H1 (cell line): Measurements from ENCODE around the gene NEO1. TPM values are rescaled to one million over a fixed set of nuclear protein-coding genes. Genes with fewer than 3 reads are reported as not detected.

Experiments
- CTCF ChIA-PET: fragments of 300-600 bp; sonication (Branson Sonifier 250); formaldehyde crosslinking; loops from one replicate; lab custom pipeline; 2021; ENCODE audit not compliant: partially characterized antibody; lab: Charles Lee
- POLR2A ChIA-PET: fragments of 300-600 bp; sonication (Branson Sonifier 250); formaldehyde crosslinking; loops from one replicate; lab custom pipeline; 2021; ENCODE audit warnings: inconsistent platforms; ENCODE audit not compliant: partially characterized antibody; lab: Charles Lee
- DNase-seq, 2 experiments: peaks; one replicate each; pipeline versions ENCODE4 v3.0.0 to v3.0.0-alpha.2; 2010 to 2022; ENCODE audit warnings: low spot score in 2 of 2, low read depth in 1 of 2, mixed read lengths in 1 of 2
- FAIRE-seq: peaks from 2 replicates; lab custom pipeline; 2011; peaks lifted over from hg19 to GRCh38; lab: Jason Lieb, UNC
- H2AFZ ChIP-seq: 2 replicates; pipeline ENCODE4 v1.8.1; 2012; ENCODE audit warnings: low read length, inconsistent platforms
- H2AK5ac ChIP-seq: 2 replicates; pipeline ENCODE4 v1.6.1; 2013; ENCODE audit warnings: low read depth, low read length
- H2BK120ac ChIP-seq: replicated peaks from 2 replicates; pipeline ENCODE3; 2013; ENCODE audit warnings: low read depth, low read length, inconsistent platforms
- H2BK12ac ChIP-seq: 2 replicates; pipeline ENCODE4 v1.6.1; 2013; ENCODE audit warnings: low read depth, low read length
- H2BK15ac ChIP-seq: 2 replicates; pipeline ENCODE4 v1.6.1; 2013; ENCODE audit warnings: low read length
- H2BK20ac ChIP-seq: 2 replicates; pipeline ENCODE4 v1.6.1; 2013; ENCODE audit warnings: low read length
- H2BK5ac ChIP-seq: 2 replicates; pipeline ENCODE4 v1.6.1; 2013; ENCODE audit warnings: low read depth, low read length
- H3K14ac ChIP-seq: 2 replicates; pipeline ENCODE4 v1.6.1; 2013; ENCODE audit warnings: inconsistent platforms; ENCODE audit not compliant: insufficient read length
- H3K18ac ChIP-seq: 2 replicates; pipeline ENCODE4 v1.6.1; 2013; ENCODE audit warnings: low read length; ENCODE audit errors: extremely low read depth
- H3K23ac ChIP-seq: 2 replicates; pipeline ENCODE4 v1.6.1; 2013; ENCODE audit warnings: inconsistent platforms; ENCODE audit not compliant: insufficient read length
- H3K23me2 ChIP-seq: 2 replicates; pipeline ENCODE4 v1.6.1; 2013; ENCODE audit warnings: low read depth, low read length
- H3K27ac ChIP-seq: 2 replicates; pipeline ENCODE4 v1.6.1; 2011; ENCODE audit warnings: low read depth, low read length, inconsistent platforms
- H3K27me3 ChIP-seq, 4 experiments: replicated peaks in 1 of 4; 1 replicate in 1 of 4; 2 replicates in 3 of 4; pipeline versions ENCODE4 v1.6.1 to v1.8.1; 2011 to 2013; ENCODE audit warnings: low read length in 3 of 4, mild to moderate bottlenecking in 3 of 4, inconsistent platforms in 2 of 4, mixed read lengths in 2 of 4, moderate library complexity in 1 of 4; ENCODE audit not compliant: control insufficient read depth in 3 of 4, insufficient read depth in 3 of 4; ENCODE audit errors: extremely low read depth in 1 of 4
- H3K36me3 ChIP-seq, 4 experiments: 2 replicates each; pipeline versions ENCODE4 v1.6.1 to v1.8.1; 2011 to 2013; ENCODE audit warnings: mild to moderate bottlenecking in 4 of 4, low read length in 3 of 4, moderate library complexity in 2 of 4, control low read depth in 1 of 4, inconsistent platforms in 1 of 4; ENCODE audit not compliant: insufficient read depth in 4 of 4, control insufficient read depth in 2 of 4
- H3K4ac ChIP-seq: replicated peaks from 2 replicates; pipeline ENCODE3; 2013; ENCODE audit warnings: low read length, low read depth, mixed read lengths, inconsistent platforms; ENCODE audit not compliant: insufficient read length
- H3K4me1 ChIP-seq, 4 experiments: replicated peaks in 1 of 4; 1 replicate in 1 of 4; 2 replicates in 3 of 4; pipeline versions ENCODE4 v1.6.1 to v1.8.1; 2011 to 2013; ENCODE audit warnings: low read length in 3 of 4, inconsistent platforms in 2 of 4, mixed read lengths in 1 of 4; ENCODE audit not compliant: insufficient read depth in 4 of 4, control insufficient read depth in 3 of 4
- H3K4me2 ChIP-seq, 2 experiments: 2 replicates each; pipeline versions ENCODE4 v1.6.1 to v1.8.1; 2011 to 2013; ENCODE audit warnings: low read depth in 2 of 2, low read length in 2 of 2, control low read depth in 1 of 2, inconsistent platforms in 1 of 2, mild to moderate bottlenecking in 1 of 2; ENCODE audit not compliant: insufficient read depth in 1 of 2
- H3K4me3 ChIP-seq, 4 experiments: fragments of 200-600, 300-600 bp in 1 of 4; sonication (generic), shearing (Covaris generic), sonication (Bioruptor Twin) in 1 of 4; 2 replicates each; pipeline versions ENCODE4 v1.5.1 to v1.8.1; 2011 to 2016; ENCODE audit warnings: low read length in 4 of 4, low read depth in 3 of 4, control low read depth in 2 of 4, inconsistent platforms in 2 of 4, mild to moderate bottlenecking in 2 of 4, mixed read lengths in 1 of 4, moderate library complexity in 1 of 4; ENCODE audit not compliant: insufficient read depth in 2 of 4; ENCODE audit errors: extremely low read depth in 1 of 4
- H3K56ac ChIP-seq: replicated peaks from 2 replicates; pipeline ENCODE3; 2013; ENCODE audit warnings: low read depth, mild to moderate bottlenecking, mixed read lengths, low read length, inconsistent platforms; ENCODE audit not compliant: insufficient read length
- H3K79me1 ChIP-seq: 2 replicates; pipeline ENCODE4 v1.6.1; 2013; ENCODE audit warnings: low read depth, low read length, control low read depth
- H3K79me2 ChIP-seq, 2 experiments: 2 replicates each; pipeline versions ENCODE4 v1.6.1 to v1.8.1; 2012 to 2013; ENCODE audit warnings: low read length in 2 of 2, mild to moderate bottlenecking in 2 of 2, inconsistent platforms in 1 of 2; ENCODE audit not compliant: insufficient read depth in 2 of 2, control insufficient read depth in 1 of 2
- H3K9ac ChIP-seq, 4 experiments: replicated peaks in 1 of 4; 1 replicate in 1 of 4; 2 replicates in 3 of 4; pipeline versions ENCODE4 v1.6.1 to v1.8.1; 2011 to 2013; ENCODE audit warnings: low read depth in 3 of 4, low read length in 3 of 4, control low read depth in 2 of 4, mild to moderate bottlenecking in 2 of 4, moderate library complexity in 2 of 4, inconsistent platforms in 1 of 4; ENCODE audit errors: extremely low read depth in 1 of 4
- H3K9me3 ChIP-seq, 2 experiments: 2 replicates each; pipeline versions ENCODE4 v1.6.1 to v1.8.1; 2012 to 2013; ENCODE audit warnings: mild to moderate bottlenecking in 2 of 2, moderate library complexity in 2 of 2, control low read depth in 1 of 2, inconsistent platforms in 1 of 2, low read depth in 1 of 2, low read length in 1 of 2, mixed read lengths in 1 of 2; ENCODE audit not compliant: insufficient read depth in 2 of 2
- H4K20me1 ChIP-seq, 2 experiments: replicated peaks in 1 of 2; 2 replicates each; pipeline versions ENCODE3 to v1.8.1; 2011 to 2013; ENCODE audit warnings: inconsistent platforms in 2 of 2, low read length in 2 of 2, mild to moderate bottlenecking in 1 of 2; ENCODE audit not compliant: insufficient read depth in 2 of 2, control insufficient read depth in 1 of 2
- H4K5ac ChIP-seq: 2 replicates; pipeline ENCODE4 v1.6.1; 2013; ENCODE audit warnings: low read length, low read depth, mixed read lengths, inconsistent platforms; ENCODE audit not compliant: insufficient read length
- H4K8ac ChIP-seq: 2 replicates; pipeline ENCODE4 v1.8.0; 2013; ENCODE audit warnings: mild to moderate bottlenecking, moderate library complexity, low read length, inconsistent platforms; ENCODE audit not compliant: insufficient read depth; ENCODE audit errors: extremely low read depth
- H4K91ac ChIP-seq: replicated peaks from 2 replicates; pipeline ENCODE3; 2013; ENCODE audit warnings: low read length, mixed read lengths, inconsistent platforms; ENCODE audit not compliant: insufficient read length
- CREB1 ChIP-seq: IDR thresholded peaks from 2 replicates; pipeline ENCODE4 v1.6.1; 2012; ENCODE audit warnings: inconsistent platforms
- E2F6 ChIP-seq: IDR thresholded peaks from 2 replicates; pipeline ENCODE4 v1.6.1; 2012; ENCODE audit warnings: inconsistent platforms
- EP300 ChIP-seq, 2 experiments: IDR thresholded peaks; 1 replicate in 1 of 2; 2 replicates in 1 of 2; pipeline ENCODE4 v1.6.1; 2011 to 2012; ENCODE audit warnings: low read depth in 2 of 2, low read length in 2 of 2, mild to moderate bottlenecking in 2 of 2, borderline replicate concordance in 1 of 2, inconsistent platforms in 1 of 2, moderate library complexity in 1 of 2
- GTF2F1 ChIP-seq: IDR thresholded peaks from 2 replicates; pipeline ENCODE4 v1.6.1; 2012; ENCODE audit warnings: low read depth, low read length, improper control_type of control experiment, borderline replicate concordance
- JUND ChIP-seq: IDR thresholded peaks from 2 replicates; pipeline ENCODE4 v1.6.1; 2011; ENCODE audit warnings: mild to moderate bottlenecking, improper control_type of control experiment, low read length
- MAX ChIP-seq: IDR thresholded peaks from 2 replicates; pipeline ENCODE4 v1.6.1; 2012; ENCODE audit warnings: inconsistent platforms
- POLR2A ChIP-seq, 2 experiments: IDR thresholded peaks; 1 replicate in 1 of 2; 2 replicates in 1 of 2; pipeline ENCODE4 v1.6.1; 2011; ENCODE audit warnings: low read depth in 2 of 2, low read length in 2 of 2, mild to moderate bottlenecking in 2 of 2; ENCODE audit errors: control extremely low read depth in 1 of 2
- RAD21 ChIP-seq, 2 experiments: IDR thresholded peaks in 1 of 2; conservative IDR thresholded peaks in 1 of 2; 2 replicates each; pipeline ENCODE4 v1.6.1; 2011; ENCODE audit warnings: low read depth in 2 of 2, low read length in 2 of 2, improper control_type of control experiment in 1 of 2, inconsistent platforms in 1 of 2, mild to moderate bottlenecking in 1 of 2, moderate library complexity in 1 of 2
- SRF ChIP-seq: IDR thresholded peaks from 2 replicates; pipeline ENCODE4 v1.6.1; 2011; ENCODE audit warnings: mild to moderate bottlenecking, low read depth, low read length, moderate library complexity
- SUZ12 ChIP-seq: fragments of 200-600 bp; sonication (generic); IDR thresholded peaks from 2 replicates; pipeline ENCODE4 v1.6.1; 2012; ENCODE audit warnings: mild to moderate bottlenecking, inconsistent platforms, low read length, moderate library complexity, mixed read lengths
- TAF1 ChIP-seq: IDR thresholded peaks from 2 replicates; pipeline ENCODE4 v1.6.1; 2011; ENCODE audit warnings: mild to moderate bottlenecking, low read depth, low read length
- TAF7 ChIP-seq: optimal IDR thresholded peaks from 2 replicates; pipeline ENCODE3; 2011; ENCODE audit warnings: low read depth, mild to moderate bottlenecking, inconsistent platforms, low read length, moderate library complexity, borderline replicate concordance
- WGBS, 2 experiments: shearing (Covaris generic) in 1 of 2; methylation state at CpG; one replicate each; pipeline versions ENCODE4 v1.1.6 to v1.1.7; 2013 to 2015; ENCODE audit warnings: low lambda C conversion rate in 2 of 2, mixed read lengths in 2 of 2, inconsistent platforms in 1 of 2, low coverage in 1 of 2, missing lambda C conversion rate in 1 of 2; ENCODE audit not compliant: insufficient replicate concordance in 2 of 2, insufficient coverage in 1 of 2, insufficient read length in 1 of 2; ENCODE audit errors: extremely low coverage in 1 of 2, missing lambda C conversion rate in 1 of 2; 5-methylcytosine and 5-hydroxymethylcytosine counted together
- polyA plus RNA-seq, 7 experiments: library from polyadenylated mRNA; depleted of rRNA in 3 of 7; stranded (reverse) in 5 of 7; unstranded in 2 of 7; fragments of >200 nt in 5 of 7; fragments of 200-250 nt in 2 of 7; gene quantifications; 1 replicate in 5 of 7; 2 replicates in 1 of 7; 4 replicates in 1 of 7; pipeline versions ENCODE4 v1.2.1 to v1.2.3, GENCODE V29; 2011 to 2013; ENCODE audit warnings: missing spikeins in 2 of 7, mixed read lengths in 2 of 7
- total RNA-seq: library from RNA; stranded (reverse); fragmentation: NEBNext Ultra II Directional; extraction: Animal tissue kit (Norgen Biotek cat#: 25700); gene quantifications from 2 replicates; pipeline ENCODE4 v1.2.1, GENCODE V29; 2021

NEO1 gene
- total and polyA plus RNA-seq, 2 of the 8 experiments (the other 6 are each of a cell fraction or from before 2014, with no cell fraction given): 36.0 to 51.0 TPM

- Histone ChIP-seq H3K4me1 (peaks cover 0 to 3% (median 1%) of the 10 kb centered on the region in 4 experiments; a peak in 2 of 7 replicates), H3K23ac (no peak overlapping the region), H3K4ac (no peak overlapping the region), H3K27me3 (no peaks in the 10 kb centered on the region), H2AFZ (no peak overlapping the region), H3K23me2 (no peaks in the 10 kb centered on the region), H2AK5ac (no peak overlapping the region), H3K4me2 (no peak overlapping the region), H2BK20ac (no peak overlapping the region), H3K14ac (no peak overlapping the region), H4K91ac (no peak overlapping the region), H2BK5ac (no peak overlapping the region), H4K20me1 (no peaks in the 10 kb centered on the region), H2BK120ac (no peak overlapping the region), H3K79me1 (no peaks in the 10 kb centered on the region), H3K27ac (no peak overlapping the region), H2BK15ac (no peak overlapping the region), H3K4me3 (no peak overlapping the region), H4K8ac (no peak overlapping the region), H3K56ac (no peak overlapping the region)
- 88% methylated on average over 3 of the region's 3 CpGs; no CpG with 5 or more reads in 1 of the 2 experiments for WGBS, 2 experiments
- POLR2A ChIA-PET: no interaction called here
- no peak for FAIRE-seq
- TF ChIP-seq JUND: no peak
- no peak for TF ChIP-seq RAD21 (IDR thresholded peaks at IDR 0.05 in 1 of 2, conservative IDR thresholded peaks at IDR 0.05 in 1 of 2; ENCODE audit: low read depth in 2 of 2, low read length in 2 of 2)
- no peak for TF ChIP-seq MAX
- TF ChIP-seq CREB1: no peak
- no peak for TF ChIP-seq SRF
- TF ChIP-seq EP300 (IDR thresholded peaks at IDR 0.05; ENCODE audit: borderline replicate concordance in 1 of 2, low read depth in 2 of 2, low read length in 2 of 2): no peak
- TF ChIP-seq POLR2A (IDR thresholded peaks at IDR 0.05; ENCODE audit: control extremely low read depth in 1 of 2, low read depth in 2 of 2, low read length in 2 of 2): no peak
- no peak for TF ChIP-seq TAF7
- TF ChIP-seq GTF2F1: no peak
- no peak for TF ChIP-seq E2F6
- no peak for TF ChIP-seq SUZ12
- no peak for TF ChIP-seq TAF1
- TF ChIP-seq, all 59 proteins: peak for 0
- Histone ChIP-seq H3K79me2 (0 out of 4 replicates have a peak, but pooled peaks cover 0 to 3% of the 10 kb centered on the region in 2 experiments), H4K5ac (no peak overlapping the region), H3K18ac (no peak overlapping the region), H3K9me3 (no peaks in the 10 kb centered on the region), H3K36me3 (peaks cover 0 to 4% (median 0%) of the 10 kb centered on the region in 4 experiments; a peak in 2 of 8 replicates), H2BK12ac (no peak overlapping the region), H3K9ac (no peak overlapping the region)
- DNase-seq: no peak
- CTCF ChIA-PET: no interaction called here
Measured at GRCh38 chr15:73118055-73118454, 65.8 kb downstream of the NEO1 start.
